Adrenal gland (tissue), 5 donors: ENCODE measurements around the gene FARS2.

Source experiments
- POLR2A ChIP-seq, 2 donors: fragments of 450-650 bp; IDR thresholded peaks; one replicate each; pipeline ENCODE4 v1.6.1; 2017; ENCODE audit warnings: antibody characterized with exemption in 2 of 2, mild to moderate bottlenecking in 2 of 2, moderate library complexity in 1 of 2
- TF ChIP-seq, protein P1 (sequence below), 6 experiments: fragments of 450-650 bp in 4 of 6; fragments of 200-600 bp in 2 of 6; sonication (generic) in 1 of 6; IDR thresholded peaks; 1 replicate in 5 of 6; 2 replicates in 1 of 6; pipeline versions ENCODE4 v1.5.1 to v1.8.0; 2016 to 2021; ENCODE audit warnings: antibody characterized with exemption in 6 of 6, mild to moderate bottlenecking in 2 of 6, moderate library complexity in 1 of 6
- donor health status: DM: no; HTN: no; CAD: no.

DNA sequence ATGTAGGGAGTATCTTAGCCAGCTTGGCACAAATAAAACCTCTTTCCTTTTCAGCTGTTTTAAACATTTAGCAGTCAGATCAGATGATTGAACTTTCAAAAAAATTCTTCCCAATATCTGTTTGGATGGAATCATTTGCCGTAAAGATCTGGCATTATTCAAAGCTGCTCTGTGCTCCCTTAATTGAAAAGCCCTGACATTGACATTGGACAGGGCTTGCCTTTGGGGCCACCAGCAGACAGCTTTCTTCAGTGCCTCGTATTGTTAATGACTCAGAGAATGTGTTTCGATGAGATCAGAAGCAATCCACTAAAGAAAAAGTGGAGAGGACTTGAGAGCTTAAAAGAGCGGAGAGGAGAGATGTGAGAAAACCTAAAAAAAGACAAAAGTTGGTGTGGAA is 401.9 kb downstream of the FARS2 start:
- TF ChIP-seq, protein P1, sequence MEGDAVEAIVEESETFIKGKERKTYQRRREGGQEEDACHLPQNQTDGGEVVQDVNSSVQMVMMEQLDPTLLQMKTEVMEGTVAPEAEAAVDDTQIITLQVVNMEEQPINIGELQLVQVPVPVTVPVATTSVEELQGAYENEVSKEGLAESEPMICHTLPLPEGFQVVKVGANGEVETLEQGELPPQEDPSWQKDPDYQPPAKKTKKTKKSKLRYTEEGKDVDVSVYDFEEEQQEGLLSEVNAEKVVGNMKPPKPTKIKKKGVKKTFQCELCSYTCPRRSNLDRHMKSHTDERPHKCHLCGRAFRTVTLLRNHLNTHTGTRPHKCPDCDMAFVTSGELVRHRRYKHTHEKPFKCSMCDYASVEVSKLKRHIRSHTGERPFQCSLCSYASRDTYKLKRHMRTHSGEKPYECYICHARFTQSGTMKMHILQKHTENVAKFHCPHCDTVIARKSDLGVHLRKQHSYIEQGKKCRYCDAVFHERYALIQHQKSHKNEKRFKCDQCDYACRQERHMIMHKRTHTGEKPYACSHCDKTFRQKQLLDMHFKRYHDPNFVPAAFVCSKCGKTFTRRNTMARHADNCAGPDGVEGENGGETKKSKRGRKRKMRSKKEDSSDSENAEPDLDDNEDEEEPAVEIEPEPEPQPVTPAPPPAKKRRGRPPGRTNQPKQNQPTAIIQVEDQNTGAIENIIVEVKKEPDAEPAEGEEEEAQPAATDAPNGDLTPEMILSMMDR (IDR thresholded peaks at IDR 0.05): no peak
- no peak for TF ChIP-seq POLR2A (IDR thresholded peaks at IDR 0.05)
